MM.1S (cell line): ENCODE measurements around the gene COL25A1.

Experiments
- DNase-seq: peaks from one replicate; pipeline ENCODE4 v3.0.0-alpha.2; 2015
- H2AFZ ChIP-seq: fragments of 300-600 bp; sonication (generic); 2 replicates; pipeline ENCODE4 v1.6.0; 2016; ENCODE audit warnings: antibody characterized with exemption, low read length
- H3F3A ChIP-seq: fragments of 300-600 bp; sonication (generic); 2 replicates; pipeline ENCODE4 v1.6.1; 2016; ENCODE audit warnings: mild to moderate bottlenecking, antibody characterized with exemption, low read length, moderate library complexity, mixed read lengths; ENCODE audit not compliant: insufficient read depth
- H3K27ac ChIP-seq: fragments of 300-600 bp; sonication (generic); 2 replicates; pipeline ENCODE4 v1.5.1; 2016; ENCODE audit warnings: mild to moderate bottlenecking, low read length
- H3K27me3 ChIP-seq: fragments of 300-600 bp; sonication (generic); replicated peaks from 2 replicates; pipeline ENCODE4 v1.6.0; 2016; ENCODE audit warnings: low read length; ENCODE audit not compliant: insufficient read depth
- H3K36me3 ChIP-seq: fragments of 300-600 bp; sonication (generic); replicated peaks from 2 replicates; pipeline ENCODE4 v1.6.1; 2016; ENCODE audit warnings: mild to moderate bottlenecking, low read length, mixed read lengths; ENCODE audit not compliant: insufficient read depth
- H3K4me1 ChIP-seq: fragments of 300-600 bp; sonication (generic); 2 replicates; pipeline ENCODE4 v1.6.1; 2016; ENCODE audit warnings: low read length, mixed read lengths
- H3K4me2 ChIP-seq: fragments of 300-600 bp; sonication (generic); 2 replicates; pipeline ENCODE4 v1.6.0; 2016; ENCODE audit warnings: low read depth, low read length
- H3K4me3 ChIP-seq: fragments of 300-600 bp; sonication (generic); 2 replicates; pipeline ENCODE4 v1.5.1; 2016; ENCODE audit warnings: low read length, mixed read lengths
- H3K79me2 ChIP-seq: fragments of 300-600 bp; sonication (generic); 2 replicates; pipeline ENCODE4 v1.6.1; 2016; ENCODE audit warnings: mixed run types, low read length, mixed read lengths
- H3K9ac ChIP-seq: fragments of 300-600 bp; sonication (generic); 2 replicates; pipeline ENCODE4 v1.6.1; 2016; ENCODE audit warnings: low read length, mixed read lengths
- H3K9me2 ChIP-seq: fragments of 300-600 bp; sonication (generic); replicated peaks from 2 replicates; pipeline ENCODE4 v1.6.1; 2016; ENCODE audit warnings: mild to moderate bottlenecking, low read length, mixed read lengths; ENCODE audit not compliant: insufficient read depth
- H3K9me3 ChIP-seq: fragments of 300-600 bp; sonication (generic); replicated peaks from 2 replicates; pipeline ENCODE4 v1.6.1; 2016; ENCODE audit warnings: mild to moderate bottlenecking, low read length, mixed read lengths; ENCODE audit not compliant: insufficient read depth
- H4K20me1 ChIP-seq: fragments of 300-600 bp; sonication (generic); 2 replicates; pipeline ENCODE4 v1.6.1; 2016; ENCODE audit warnings: mild to moderate bottlenecking, low read length, moderate library complexity, mixed read lengths; ENCODE audit not compliant: insufficient read depth
- EZH2 ChIP-seq: fragments of 300-600 bp; sonication (generic); optimal IDR thresholded peaks from 2 replicates; pipeline ENCODE3; 2017; ENCODE audit warnings: low read depth, mild to moderate bottlenecking, antibody characterized with exemption, low read length, mixed read lengths
- EZH2phosphoT487 ChIP-seq: fragments of 300-600 bp; sonication (generic); IDR thresholded peaks from 2 replicates; pipeline ENCODE4 v1.6.1; 2018; ENCODE audit warnings: antibody characterized with exemption, low read length
- TF ChIP-seq, protein P1 (sequence below): fragments of 300-600 bp; sonication (generic); IDR thresholded peaks from 2 replicates; pipeline ENCODE4 v1.5.1; 2016; ENCODE audit warnings: antibody characterized with exemption, low read length, mixed read lengths

COL25A1 gene

DNA sequence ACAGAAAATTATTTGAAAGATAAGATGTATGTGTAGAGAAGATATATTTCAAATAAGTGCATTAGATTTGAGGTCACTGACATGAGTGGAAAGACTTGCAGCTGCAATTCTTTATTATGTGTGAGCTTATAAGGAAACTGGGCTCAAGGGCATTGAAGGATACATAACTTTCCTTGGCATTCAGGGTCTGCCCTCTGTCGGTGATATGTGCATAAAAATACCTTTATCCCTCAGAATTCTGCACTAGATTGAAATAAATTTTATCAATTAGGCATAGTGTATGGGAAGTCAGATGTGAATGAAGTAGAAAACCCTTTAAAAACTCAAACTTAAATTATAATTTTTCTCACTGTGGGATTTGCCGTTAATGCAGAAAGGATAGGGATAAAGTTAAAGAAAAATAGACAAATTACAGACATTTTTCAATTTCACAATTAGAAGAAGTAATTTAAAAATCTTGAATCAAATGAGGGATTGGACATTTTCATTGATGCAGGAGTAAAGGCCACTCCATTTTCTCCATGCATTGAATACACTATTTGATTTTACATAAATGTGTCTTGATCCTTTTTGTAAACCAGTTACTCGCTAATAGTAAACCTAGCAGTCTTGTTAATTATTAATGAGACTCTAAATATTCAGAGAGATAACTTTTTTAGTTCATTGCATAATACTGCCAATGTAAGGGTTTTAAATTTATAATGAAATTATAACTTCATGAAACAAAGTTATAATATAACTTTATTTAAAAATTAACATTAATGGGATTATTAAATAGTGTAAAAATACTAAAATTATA is 518.6 kb downstream of the COL25A1 start:
- H3K9ac ChIP-seq: no peak overlapping the region

DNA sequence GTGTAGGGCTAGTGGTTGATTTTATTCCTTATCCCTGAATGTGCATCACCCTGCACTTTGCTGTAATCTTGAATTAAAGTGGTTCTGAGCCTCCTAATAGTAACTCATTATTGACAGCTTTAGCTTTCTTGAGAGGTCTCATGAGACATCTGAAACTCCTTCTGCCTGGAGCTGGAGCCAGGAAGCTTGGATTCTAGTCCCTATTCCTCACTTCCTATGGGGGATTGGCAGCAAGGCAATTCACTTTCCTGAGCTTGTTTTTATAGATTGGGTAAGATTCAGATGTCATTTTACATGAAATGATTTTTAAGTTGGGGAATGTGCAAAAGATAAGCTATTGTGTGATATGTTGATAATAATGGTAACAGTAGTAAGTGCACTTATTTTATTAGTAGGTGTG is 522.5 kb downstream of the COL25A1 start:
- H3K4me3 ChIP-seq: no peak overlapping the region
- H4K20me1 ChIP-seq: no peaks in the 10 kb centered on the region
- H3K79me2 ChIP-seq: no peaks in the 10 kb centered on the region
- no peaks in the 10 kb centered on the region for H3K9me3 ChIP-seq
- H3K9me2 ChIP-seq: no peaks in the 10 kb centered on the region
- no peak overlapping the region for H3K9ac ChIP-seq
- no peak overlapping the region for H2AFZ ChIP-seq
- no peaks in the 10 kb centered on the region for H3K36me3 ChIP-seq
- H3K27me3 ChIP-seq: no peaks in the 10 kb centered on the region
- TF ChIP-seq EZH2: no peak
- no peak for TF ChIP-seq EZH2phosphoT487
- TF ChIP-seq, protein P1, sequence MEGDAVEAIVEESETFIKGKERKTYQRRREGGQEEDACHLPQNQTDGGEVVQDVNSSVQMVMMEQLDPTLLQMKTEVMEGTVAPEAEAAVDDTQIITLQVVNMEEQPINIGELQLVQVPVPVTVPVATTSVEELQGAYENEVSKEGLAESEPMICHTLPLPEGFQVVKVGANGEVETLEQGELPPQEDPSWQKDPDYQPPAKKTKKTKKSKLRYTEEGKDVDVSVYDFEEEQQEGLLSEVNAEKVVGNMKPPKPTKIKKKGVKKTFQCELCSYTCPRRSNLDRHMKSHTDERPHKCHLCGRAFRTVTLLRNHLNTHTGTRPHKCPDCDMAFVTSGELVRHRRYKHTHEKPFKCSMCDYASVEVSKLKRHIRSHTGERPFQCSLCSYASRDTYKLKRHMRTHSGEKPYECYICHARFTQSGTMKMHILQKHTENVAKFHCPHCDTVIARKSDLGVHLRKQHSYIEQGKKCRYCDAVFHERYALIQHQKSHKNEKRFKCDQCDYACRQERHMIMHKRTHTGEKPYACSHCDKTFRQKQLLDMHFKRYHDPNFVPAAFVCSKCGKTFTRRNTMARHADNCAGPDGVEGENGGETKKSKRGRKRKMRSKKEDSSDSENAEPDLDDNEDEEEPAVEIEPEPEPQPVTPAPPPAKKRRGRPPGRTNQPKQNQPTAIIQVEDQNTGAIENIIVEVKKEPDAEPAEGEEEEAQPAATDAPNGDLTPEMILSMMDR: no peak
- H3K4me2 ChIP-seq: no peak overlapping the region
- no peaks in the 10 kb centered on the region for H3K4me1 ChIP-seq
- H3F3A ChIP-seq: no peaks in the 10 kb centered on the region
- H3K27ac ChIP-seq: no peak overlapping the region
- no peak for DNase-seq

More for the DNA sequence above, 518.6 kb downstream of the COL25A1 start:
- no peaks in the 10 kb centered on the region for H3K36me3 ChIP-seq
- H3K9me3 ChIP-seq: no peaks in the 10 kb centered on the region
- H3K4me1 ChIP-seq: no peaks in the 10 kb centered on the region
- TF ChIP-seq EZH2phosphoT487: no peak
- TF ChIP-seq, protein P1: peak; percentile 44
- H3K9me2 ChIP-seq: no peaks in the 10 kb centered on the region
- H4K20me1 ChIP-seq: no peaks in the 10 kb centered on the region
- no peak overlapping the region for H2AFZ ChIP-seq
- H3K27me3 ChIP-seq: no peaks in the 10 kb centered on the region
- H3K4me2 ChIP-seq: no peak overlapping the region
- H3K79me2 ChIP-seq: no peaks in the 10 kb centered on the region
- DNase-seq: peak; percentile 30
- H3F3A ChIP-seq: no peaks in the 10 kb centered on the region
- no peak overlapping the region for H3K4me3 ChIP-seq
- no peak overlapping the region for H3K27ac ChIP-seq

DNA sequence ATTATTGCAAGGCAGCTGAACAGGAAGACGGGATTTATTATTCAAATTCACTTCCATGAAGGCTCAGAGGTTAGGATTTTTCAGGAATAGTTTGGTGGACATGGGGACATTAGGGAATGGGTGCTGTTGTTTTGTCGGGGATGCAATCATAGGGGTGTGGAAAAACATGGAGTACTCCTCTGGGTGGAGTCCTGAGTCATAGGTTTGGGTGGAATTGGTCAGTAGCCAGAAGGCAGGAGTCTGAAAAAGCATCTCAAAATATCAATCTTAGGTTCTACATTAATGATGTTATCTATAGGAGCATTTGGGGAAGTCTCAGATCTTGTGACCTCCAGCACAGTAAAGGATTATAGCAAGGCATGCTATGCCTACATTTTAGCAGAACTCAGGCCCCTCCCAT is 525.1 kb downstream of the COL25A1 start:
- H3K27ac ChIP-seq: no peak overlapping the region
- TF ChIP-seq EZH2phosphoT487 (no peak), EZH2 (no peak)
- TF ChIP-seq, protein P1: no peak
- no peaks in the 10 kb centered on the region for H3K27me3 ChIP-seq
- H3K9me2 ChIP-seq: no peaks in the 10 kb centered on the region
- H3K9ac ChIP-seq: no peak overlapping the region
- DNase-seq: no peak
- H3K4me3 ChIP-seq: no peak overlapping the region
- H3K4me1 ChIP-seq: no peaks in the 10 kb centered on the region
- no peak overlapping the region for H2AFZ ChIP-seq
- H3K36me3 ChIP-seq: no peaks in the 10 kb centered on the region
- no peaks in the 10 kb centered on the region for H3K9me3 ChIP-seq
- no peaks in the 10 kb centered on the region for H3K79me2 ChIP-seq
- no peaks in the 10 kb centered on the region for H4K20me1 ChIP-seq
- H3K4me2 ChIP-seq: no peak overlapping the region
- no peaks in the 10 kb centered on the region for H3F3A ChIP-seq
